HEK293T (cell line): ENCODE data around the gene TMEM181.

ENCODE experiments used
- ARNT ChIP-seq: fragments of 450-650 bp; IDR thresholded peaks from 2 replicates; pipeline ENCODE4 v1.6.1; 2017; ENCODE audit warnings: mild to moderate bottlenecking
- ELF4 ChIP-seq: fragments of 450-650 bp; IDR thresholded peaks from 2 replicates; pipeline ENCODE4 v1.6.1; 2017; ENCODE audit warnings: antibody characterized with exemption
- FOXA1 ChIP-seq: fragments of 450-650 bp; IDR thresholded peaks from 2 replicates; pipeline ENCODE4 v1.6.1; 2016; ENCODE audit warnings: mild to moderate bottlenecking
- FOXM1 ChIP-seq: fragments of 450-650 bp; IDR thresholded peaks from 2 replicates; pipeline ENCODE4 v1.6.1; 2017; ENCODE audit warnings: mild to moderate bottlenecking, borderline replicate concordance
- L3MBTL2 ChIP-seq: fragments of 450-650 bp; conservative IDR thresholded peaks from 2 replicates; pipeline ENCODE4 v1.6.1; 2016; ENCODE audit warnings: mild to moderate bottlenecking
- SP1 ChIP-seq: fragments of 450-650 bp; IDR thresholded peaks from 2 replicates; pipeline ENCODE4 v1.6.1; 2017
- TARDBP ChIP-seq: fragments of 450-650 bp; IDR thresholded peaks from 2 replicates; pipeline ENCODE4 v1.6.1; 2016
- TF ChIP-seq, protein P1 (sequence below): fragments of 450-650 bp; IDR thresholded peaks from 2 replicates; pipeline ENCODE4 v1.6.1; 2016

DNA sequence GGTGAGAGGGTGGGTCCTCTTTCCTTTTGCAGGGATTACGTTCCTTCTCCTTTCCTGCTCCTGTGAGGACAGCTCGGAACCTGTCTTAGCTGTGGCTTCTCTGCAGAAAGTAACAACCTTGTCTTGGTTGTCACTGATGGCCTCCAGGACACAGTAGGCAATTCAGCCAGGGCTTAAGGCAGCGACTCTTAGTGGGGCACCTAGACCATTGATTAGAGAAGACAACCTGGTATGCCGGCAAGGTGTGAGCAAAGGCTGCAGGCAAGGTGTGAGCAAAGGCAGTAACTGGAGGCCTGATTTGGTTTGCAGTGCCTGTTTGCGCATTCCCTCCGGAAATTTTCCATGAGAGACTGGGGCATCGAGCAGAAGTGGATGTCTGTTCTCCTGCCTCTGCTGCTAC is 47.0 kb downstream of the TMEM181 start:
- no peak for TF ChIP-seq TARDBP
- no peak for TF ChIP-seq ELF4
- TF ChIP-seq ARNT, result no peak
- TF ChIP-seq SP1, result no peak
- TF ChIP-seq L3MBTL2, result no peak
- no peak for TF ChIP-seq FOXA1
- TF ChIP-seq FOXM1, result no peak
- TF ChIP-seq, protein P1, sequence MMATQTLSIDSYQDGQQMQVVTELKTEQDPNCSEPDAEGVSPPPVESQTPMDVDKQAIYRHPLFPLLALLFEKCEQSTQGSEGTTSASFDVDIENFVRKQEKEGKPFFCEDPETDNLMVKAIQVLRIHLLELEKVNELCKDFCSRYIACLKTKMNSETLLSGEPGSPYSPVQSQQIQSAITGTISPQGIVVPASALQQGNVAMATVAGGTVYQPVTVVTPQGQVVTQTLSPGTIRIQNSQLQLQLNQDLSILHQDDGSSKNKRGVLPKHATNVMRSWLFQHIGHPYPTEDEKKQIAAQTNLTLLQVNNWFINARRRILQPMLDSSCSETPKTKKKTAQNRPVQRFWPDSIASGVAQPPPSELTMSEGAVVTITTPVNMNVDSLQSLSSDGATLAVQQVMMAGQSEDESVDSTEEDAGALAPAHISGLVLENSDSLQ, result no peak
